Thymus (tissue), 11 donors: ENCODE data around the gene DHFR2. TPM values are rescaled to one million over a fixed set of nuclear protein-coding genes. Genes with fewer than 3 reads are reported as not detected.
"Not testable (repeated sequence)": the region's sequence is repeated elsewhere in the genome, so short reads cannot be mapped to it uniquely, and the experiment has no call there.

ENCODE experiments used
- DNase-seq, 9 donors: peaks; one replicate each; pipeline ENCODE4 v3.0.0-alpha.2; 2013; ENCODE audit warnings: low spot score in 9 of 9, low read depth in 6 of 9, missing footprints in 1 of 9
- H3K27ac ChIP-seq, 2 donors: one replicate each; pipeline ENCODE4 v1.5.1; 2013; ENCODE audit warnings: control low read depth in 1 of 2, low read depth in 1 of 2, low read length in 1 of 2, mild to moderate bottlenecking in 1 of 2, moderate library complexity in 1 of 2
- H3K27me3 ChIP-seq, 2 donors: one replicate each; pipeline ENCODE4 v1.5.1; 2013; ENCODE audit warnings: low read length in 1 of 2; ENCODE audit not compliant: control insufficient read depth in 2 of 2, insufficient read depth in 1 of 2
- H3K36me3 ChIP-seq, 2 donors: one replicate each; pipeline ENCODE4 v1.5.1; 2013; ENCODE audit warnings: low read length in 1 of 2, mild to moderate bottlenecking in 1 of 2, moderate library complexity in 1 of 2; ENCODE audit not compliant: control insufficient read depth in 2 of 2, insufficient read depth in 2 of 2
- H3K4me1 ChIP-seq, 2 donors: one replicate each; pipeline ENCODE4 v1.5.1; 2013; ENCODE audit warnings: low read length in 2 of 2; ENCODE audit not compliant: control insufficient read depth in 2 of 2, insufficient read depth in 2 of 2
- H3K4me3 ChIP-seq, 2 donors: one replicate each; pipeline ENCODE4 v1.5.1; 2013; ENCODE audit warnings: low read length in 2 of 2, control low read depth in 1 of 2, mild to moderate bottlenecking in 1 of 2
- H3K9me3 ChIP-seq, 2 donors: one replicate each; pipeline ENCODE4 v1.5.1; 2013; ENCODE audit warnings: low read length in 1 of 2, mild to moderate bottlenecking in 1 of 2; ENCODE audit not compliant: control insufficient read depth in 2 of 2, insufficient read depth in 1 of 2
- WGBS: extraction: QIAGEN DNeasy Blood & Tissue Kit; methylation state at CpG from one replicate; pipeline ENCODE4 v1.1.7; 2013; 5-methylcytosine and 5-hydroxymethylcytosine counted together
- polyA plus RNA-seq: library from polyadenylated mRNA; stranded (reverse); fragments of 200-250 nt; gene quantifications from one replicate; pipeline ENCODE4 v1.2.3, GENCODE V29; 2013
- total RNA-seq: library from RNA; stranded (reverse); fragments of 120-200 nt; gene quantifications from one replicate; pipeline ENCODE4 v1.2.4, GENCODE V29; 2013
- donor health status: healthy.

Gene DHFR2
- total and polyA plus RNA-seq, 2 donors: 6.0 to 8.0 TPM

DNA sequence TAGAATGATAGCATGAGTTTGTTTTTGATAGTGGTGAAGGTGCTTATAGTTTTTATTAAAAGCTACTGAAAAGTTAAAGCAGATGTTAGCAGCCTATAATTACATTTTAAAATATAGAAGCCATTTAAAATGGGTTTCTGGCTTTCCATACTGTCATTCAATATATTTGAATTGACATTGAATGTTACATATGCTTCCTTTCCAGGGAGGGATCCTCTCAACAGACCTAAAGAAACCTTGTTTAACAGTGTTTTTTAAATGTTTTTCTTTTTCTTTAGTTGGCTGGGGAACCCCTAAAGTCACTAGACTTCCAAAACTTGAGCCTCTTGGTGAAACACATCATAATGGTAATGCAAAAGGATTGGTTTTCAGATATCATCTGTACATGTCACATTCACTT, 12.2 kb downstream of the DHFR2 start:
- no peaks in the 10 kb centered on the region for H3K4me1 ChIP-seq
- H3K27ac ChIP-seq: no peak overlapping the region
- H3K27me3 ChIP-seq: no peaks in the 10 kb centered on the region
- no peaks in the 10 kb centered on the region for H3K36me3 ChIP-seq
- H3K4me3 ChIP-seq: no peak overlapping the region
- no peaks in the 10 kb centered on the region for H3K9me3 ChIP-seq
- no peak for DNase-seq

DNA sequence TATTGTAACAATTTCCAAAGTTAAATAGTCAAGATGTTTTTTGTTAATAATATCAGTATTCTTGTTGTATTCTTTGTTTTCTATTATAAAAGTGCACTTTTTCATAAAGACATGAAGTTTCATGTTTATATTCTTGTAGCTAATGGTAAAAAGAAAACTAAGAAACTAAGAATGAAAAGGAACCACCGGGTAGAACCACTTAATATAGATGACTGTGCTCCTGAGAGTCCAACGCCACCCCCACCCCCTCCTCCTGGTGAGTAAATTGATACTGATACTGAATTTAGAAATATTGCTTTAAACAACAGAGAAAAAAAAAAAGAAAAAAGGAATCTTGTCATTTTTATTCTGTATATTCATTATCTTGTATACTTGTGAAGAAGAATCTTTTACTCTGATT, 13.4 kb downstream of the DHFR2 start:
- Histone ChIP-seq H3K4me1 (no peaks in the 10 kb centered on the region), H3K9me3 (peaks cover 0 to 3% of the 10 kb centered on the region in 2 donors), H3K27ac (no peak overlapping the region), H3K27me3 (no peaks in the 10 kb centered on the region), H3K36me3 (peaks cover 3 to 8% of the 10 kb centered on the region in 2 donors), H3K4me3 (no peak overlapping the region)
- DNase-seq: no peak
- 93% methylated on average over 2 of the region's 2 CpGs for WGBS

DNA sequence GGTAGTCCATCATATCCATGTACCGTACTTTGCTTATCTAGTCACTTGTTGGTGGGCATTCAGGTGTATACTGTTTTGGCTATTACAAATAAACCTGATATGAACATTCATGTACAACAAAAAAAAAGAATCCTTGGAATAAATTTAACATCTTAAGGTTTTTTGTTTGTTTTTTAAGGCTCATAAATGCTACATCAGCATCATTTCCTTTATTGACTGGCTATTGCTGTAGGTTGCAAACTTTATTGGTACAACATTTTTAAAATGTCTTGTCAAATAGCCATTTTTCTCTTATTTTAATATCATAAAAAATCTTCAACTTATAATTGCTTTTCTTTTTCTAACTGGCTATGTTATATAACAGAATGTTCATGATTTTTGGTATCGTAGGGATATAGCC, 16.2 kb downstream of the DHFR2 start:
- Histone ChIP-seq H3K4me3 (no peak overlapping the region), H3K27ac (no peak overlapping the region), H3K27me3 (no peaks in the 10 kb centered on the region), H3K36me3 (peaks cover 4 to 10% of the 10 kb centered on the region in 2 donors), H3K4me1 (no peaks in the 10 kb centered on the region), H3K9me3 (peaks cover 0 to 7% of the 10 kb centered on the region in 2 donors)
- 98% methylated on average over 2 of the region's 2 CpGs for WGBS
- no peak for DNase-seq

DNA sequence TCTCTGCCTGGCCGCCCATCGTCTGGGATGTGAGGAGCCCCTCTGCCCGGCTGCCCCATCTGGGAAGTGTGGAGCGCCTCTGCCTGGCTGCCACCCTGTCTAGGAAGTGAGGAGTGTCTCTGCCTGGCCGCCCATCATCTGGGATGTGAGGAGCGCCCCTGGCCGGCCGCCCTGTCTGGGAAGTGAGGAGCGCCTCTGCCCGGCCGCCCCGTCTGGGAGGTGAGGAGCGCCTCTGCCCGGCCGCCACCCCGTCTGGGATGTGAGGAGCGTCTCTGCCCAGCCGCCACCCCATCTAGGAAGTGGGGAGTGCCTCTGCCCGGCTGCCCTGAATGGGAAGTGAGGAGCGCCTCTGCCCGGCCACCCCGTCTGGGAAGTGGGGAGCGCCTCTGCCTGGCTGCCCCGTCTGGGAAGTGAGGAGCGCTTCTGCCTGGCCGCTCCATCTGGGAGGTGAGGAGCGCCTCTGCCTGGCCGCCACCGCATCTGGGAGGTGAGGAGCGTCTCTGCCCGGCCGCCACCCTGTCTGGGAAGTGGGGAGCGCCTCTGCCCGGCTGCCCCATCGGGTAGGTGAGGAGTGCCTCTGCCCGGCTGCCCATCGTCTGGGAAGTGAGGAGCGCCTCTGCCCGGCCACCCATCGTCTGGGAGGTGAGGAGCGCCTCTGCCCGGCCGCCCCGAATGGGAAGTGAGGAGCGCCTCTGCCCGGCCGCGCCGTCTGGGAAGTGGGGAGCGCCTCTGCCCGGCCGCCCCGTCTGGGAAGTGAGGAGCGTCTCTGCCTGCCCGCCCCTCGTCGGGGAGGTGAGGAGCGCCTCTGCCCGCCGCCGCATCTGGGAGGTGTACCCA, 18.4 kb downstream of the DHFR2 start:
- H3K9me3 ChIP-seq, H3K4me1 ChIP-seq, H3K27ac ChIP-seq, H3K27me3 ChIP-seq, DNase-seq, H3K4me3 ChIP-seq: not testable (repeated sequence)
- 99% methylated on average over 61 of the region's 61 CpGs for WGBS
- H3K36me3 ChIP-seq: peaks cover 4 to 10% of the 10 kb centered on the region in 2 donors

DNA sequence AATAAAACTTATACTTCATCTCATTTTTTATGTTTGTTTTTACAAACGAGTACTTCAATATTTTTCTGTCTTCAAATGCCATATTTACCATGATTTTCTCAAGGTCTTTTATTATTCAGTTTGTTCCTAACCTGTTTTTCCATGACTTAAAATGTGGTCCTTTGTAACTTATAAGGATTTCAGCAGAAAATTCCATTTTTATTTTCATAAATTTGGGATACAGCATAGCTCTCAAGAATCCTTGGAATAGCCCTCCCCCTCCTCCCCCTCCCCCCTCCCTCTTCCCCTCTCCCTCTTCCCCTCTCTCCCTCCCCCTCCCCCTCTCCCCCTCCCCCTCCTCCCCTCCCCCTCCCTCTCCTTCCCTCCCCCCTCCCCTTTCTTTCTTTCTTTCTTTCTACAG, 19.4 kb downstream of the DHFR2 start:
- DNase-seq: no peak
- H3K4me3 ChIP-seq: no peak overlapping the region
- H3K27ac ChIP-seq: no peak overlapping the region
- H3K9me3 ChIP-seq: peaks cover 0 to 7% of the 10 kb centered on the region in 2 donors
- H3K4me1 ChIP-seq: no peaks in the 10 kb centered on the region
- no peaks in the 10 kb centered on the region for H3K27me3 ChIP-seq
- 100% methylated on average over 1 of the region's 1 CpG for WGBS
- peaks cover 4 to 10% of the 10 kb centered on the region in 2 donors for H3K36me3 ChIP-seq

GRCh38 chr3:94036909-94037507, 25.7 kb downstream of the DHFR2 start:
- no peaks in the 10 kb centered on the region for H3K9me3 ChIP-seq
- H3K4me3 ChIP-seq: no peak overlapping the region
- H3K27me3 ChIP-seq: no peaks in the 10 kb centered on the region
- 93% methylated on average over 3 of the region's 3 CpGs for WGBS
- peak in 1 of 9 donors; percentile 8 for DNase-seq
- no peaks in the 10 kb centered on the region for H3K36me3 ChIP-seq
- H3K4me1 ChIP-seq: no peaks in the 10 kb centered on the region
- H3K27ac ChIP-seq: no peak overlapping the region

- WGBS: 95% methylated on average over 8 of the region's 8 CpGs
- Histone ChIP-seq H3K27ac (no peak within 1 kb of the TSS), H3K36me3 (no peaks in the 10 kb centered on the region), H3K4me1 (no peaks in the 10 kb centered on the region), H3K4me3 (no peak within 1 kb of the TSS), H3K9me3 (no peaks in the 10 kb centered on the region), H3K27me3 (no peaks in the 10 kb centered on the region)
- no peak for DNase-seq
Observed at GRCh38 chr3:94028093-94028837, 34.5 kb downstream of the DHFR2 start, which contains the start of gene STX19. STX19 (minus strand) TSS chr3:94028597; CDS start chr3:94015269, 13,328 bp downstream.

- H3K27ac ChIP-seq: no peak overlapping the region
- H3K27me3 ChIP-seq: no peaks in the 10 kb centered on the region
- H3K4me1 ChIP-seq: no peaks in the 10 kb centered on the region
- H3K9me3 ChIP-seq: no peaks in the 10 kb centered on the region
- WGBS: 98% methylated on average over 2 of the region's 2 CpGs
- no peak for DNase-seq
- no peak overlapping the region for H3K4me3 ChIP-seq
- no peaks in the 10 kb centered on the region for H3K36me3 ChIP-seq
Observed at GRCh38 chr3:94026623-94027022, 36.1 kb downstream of the DHFR2 start.

DNA sequence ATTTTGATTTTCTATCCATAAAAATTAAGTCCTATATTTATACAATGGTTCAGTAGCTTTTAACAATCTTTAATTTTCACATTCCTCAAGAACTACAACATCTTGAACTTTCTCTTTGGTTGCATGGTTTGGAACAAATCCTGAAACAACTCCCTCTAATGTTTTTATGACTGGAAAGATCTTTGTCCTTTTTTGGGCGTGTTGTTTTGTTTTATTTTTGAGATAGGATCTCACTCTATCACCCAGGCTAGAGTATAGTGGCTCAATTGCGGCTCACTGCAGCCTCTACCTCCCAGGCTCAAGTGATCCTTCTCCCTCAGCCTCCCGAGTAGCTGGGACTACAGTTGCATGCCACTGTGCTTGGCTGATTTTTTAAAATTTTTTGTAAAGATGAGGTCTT, 38.3 kb downstream of the DHFR2 start:
- H3K9me3 ChIP-seq: no peaks in the 10 kb centered on the region
- H3K36me3 ChIP-seq: no peaks in the 10 kb centered on the region
- DNase-seq: no peak
- no peaks in the 10 kb centered on the region for H3K27me3 ChIP-seq
- no peak overlapping the region for H3K4me3 ChIP-seq
- H3K4me1 ChIP-seq: no peaks in the 10 kb centered on the region
- no peak overlapping the region for H3K27ac ChIP-seq
- 97% methylated on average over 3 of the region's 3 CpGs for WGBS
